Fibroblast of villous mesenchyme (primary cell): ENCODE results near the gene MTHFD1L. TPM values are rescaled to one million over a fixed set of nuclear protein-coding genes. Genes with fewer than 3 reads are reported as not detected.

Experiments used
- DNase-seq: peaks from one replicate; pipeline ENCODE4 v3.0.0-alpha.2; 2010; ENCODE audit warnings: low read depth
- H3K4me3 ChIP-seq: 2 replicates; pipeline ENCODE4 v1.5.1; 2011; ENCODE audit warnings: low read depth, mild to moderate bottlenecking, low read length
- total RNA-seq: library from RNA; depleted of rRNA; stranded (reverse); fragments of >200 nt; gene quantifications from 2 replicates; pipeline ENCODE4 v1.2.3, GENCODE V29; 2012
- TF ChIP-seq, protein P1 (sequence below): IDR thresholded peaks from 2 replicates; pipeline ENCODE4 v1.5.1; 2012; ENCODE audit warnings: low read depth, mild to moderate bottlenecking, low read length; ENCODE audit not compliant: insufficient read depth

The MTHFD1L gene
- total RNA-seq, 1 donor, result 43.2 TPM

DNA sequence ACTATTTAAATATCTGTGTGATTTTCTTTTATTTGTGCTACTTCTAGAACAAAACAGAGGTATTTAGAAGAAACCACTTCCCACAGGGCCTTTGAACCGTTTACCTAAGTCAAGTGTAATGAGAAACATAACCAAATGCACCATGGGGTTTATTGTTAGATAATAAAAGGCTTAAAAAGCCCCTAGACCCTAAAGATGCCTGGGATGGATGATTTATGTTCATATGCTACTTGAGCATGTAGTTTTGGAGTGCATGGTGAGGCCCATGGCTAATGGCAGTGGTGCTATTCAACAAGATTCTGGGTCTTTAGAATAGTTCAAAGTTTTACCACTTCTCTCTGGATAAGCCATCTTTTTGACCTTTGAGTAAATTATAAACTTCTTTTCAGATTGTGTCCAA, 65.9 kb downstream of the MTHFD1L start:
- no peak for DNase-seq
- H3K4me3 ChIP-seq, result no peak overlapping the region

DNA sequence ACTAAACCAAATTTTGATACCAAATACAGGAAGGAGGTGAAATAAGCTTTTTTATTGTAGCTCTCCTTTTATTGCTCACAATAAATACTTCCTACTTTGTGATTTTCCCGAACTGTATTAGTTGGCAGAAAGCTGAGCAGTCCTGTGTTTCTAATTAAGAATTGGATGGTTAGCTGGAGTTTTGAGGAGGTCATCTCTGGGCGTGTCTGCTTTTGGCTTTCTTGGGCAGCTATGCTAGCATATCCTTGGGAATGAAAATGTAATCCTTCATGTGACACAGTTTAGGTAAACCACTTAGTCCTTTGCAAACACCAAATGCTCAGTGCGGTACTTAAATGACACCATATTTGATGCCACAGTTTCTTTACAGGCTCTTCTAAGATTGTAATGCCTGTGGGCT, 67.5 kb downstream of the MTHFD1L start:
- no peak overlapping the region for H3K4me3 ChIP-seq
- TF ChIP-seq, protein P1, sequence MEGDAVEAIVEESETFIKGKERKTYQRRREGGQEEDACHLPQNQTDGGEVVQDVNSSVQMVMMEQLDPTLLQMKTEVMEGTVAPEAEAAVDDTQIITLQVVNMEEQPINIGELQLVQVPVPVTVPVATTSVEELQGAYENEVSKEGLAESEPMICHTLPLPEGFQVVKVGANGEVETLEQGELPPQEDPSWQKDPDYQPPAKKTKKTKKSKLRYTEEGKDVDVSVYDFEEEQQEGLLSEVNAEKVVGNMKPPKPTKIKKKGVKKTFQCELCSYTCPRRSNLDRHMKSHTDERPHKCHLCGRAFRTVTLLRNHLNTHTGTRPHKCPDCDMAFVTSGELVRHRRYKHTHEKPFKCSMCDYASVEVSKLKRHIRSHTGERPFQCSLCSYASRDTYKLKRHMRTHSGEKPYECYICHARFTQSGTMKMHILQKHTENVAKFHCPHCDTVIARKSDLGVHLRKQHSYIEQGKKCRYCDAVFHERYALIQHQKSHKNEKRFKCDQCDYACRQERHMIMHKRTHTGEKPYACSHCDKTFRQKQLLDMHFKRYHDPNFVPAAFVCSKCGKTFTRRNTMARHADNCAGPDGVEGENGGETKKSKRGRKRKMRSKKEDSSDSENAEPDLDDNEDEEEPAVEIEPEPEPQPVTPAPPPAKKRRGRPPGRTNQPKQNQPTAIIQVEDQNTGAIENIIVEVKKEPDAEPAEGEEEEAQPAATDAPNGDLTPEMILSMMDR, result no peak
- peak; percentile 57 for DNase-seq

More for the DNA sequence above, 65.9 kb downstream of the MTHFD1L start:
- TF ChIP-seq, protein P1, result no peak

DNA sequence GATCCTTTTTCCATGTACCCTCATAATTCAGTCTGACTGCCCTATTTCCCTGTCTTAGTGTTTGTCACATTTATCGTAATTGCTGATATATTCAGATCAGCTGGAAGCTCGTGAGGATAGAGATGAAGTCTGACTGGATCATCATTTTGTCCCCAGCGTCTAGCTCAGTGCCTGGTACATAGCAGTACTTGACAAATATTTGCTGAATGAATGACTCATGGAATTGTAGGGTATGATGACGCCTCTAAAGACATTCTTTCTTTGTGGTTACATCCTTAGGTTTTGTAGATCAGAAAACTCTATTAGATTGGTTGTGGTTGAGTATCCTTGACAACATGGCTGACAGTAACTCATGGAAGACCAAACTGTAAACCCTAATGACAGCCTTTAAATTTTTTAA, 68.9 kb downstream of the MTHFD1L start:
- DNase-seq, result peak; percentile 77
- TF ChIP-seq, protein P1, result no peak
- no peak overlapping the region for H3K4me3 ChIP-seq

DNA sequence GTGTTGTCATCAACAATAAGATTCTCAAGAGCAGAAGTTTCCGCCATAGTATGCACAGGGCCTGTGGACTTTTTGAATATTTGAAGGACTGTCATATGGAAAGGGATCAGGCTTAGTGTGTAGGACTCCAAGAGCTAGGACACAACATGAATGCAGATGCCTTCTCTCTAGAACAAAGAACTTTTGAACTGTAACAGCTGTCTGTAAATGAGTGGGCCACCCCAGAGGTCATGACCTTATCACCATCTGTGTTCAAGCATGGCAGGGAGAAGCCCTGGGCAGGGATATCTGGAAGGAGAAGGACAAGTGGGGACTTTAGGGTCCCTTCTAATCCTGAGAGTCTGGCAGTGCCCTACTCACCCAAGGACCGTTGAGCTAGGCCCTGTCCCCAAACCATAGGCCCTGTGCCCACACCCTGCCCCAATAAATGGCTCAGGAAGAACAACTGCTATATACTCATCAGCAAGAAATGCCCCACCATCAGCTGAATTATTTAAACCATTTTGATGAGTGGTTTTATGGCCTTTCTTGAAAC, 70.6 kb downstream of the MTHFD1L start:
- DNase-seq, result no peak
- no peak overlapping the region for H3K4me3 ChIP-seq
- TF ChIP-seq, protein P1, result no peak

DNA sequence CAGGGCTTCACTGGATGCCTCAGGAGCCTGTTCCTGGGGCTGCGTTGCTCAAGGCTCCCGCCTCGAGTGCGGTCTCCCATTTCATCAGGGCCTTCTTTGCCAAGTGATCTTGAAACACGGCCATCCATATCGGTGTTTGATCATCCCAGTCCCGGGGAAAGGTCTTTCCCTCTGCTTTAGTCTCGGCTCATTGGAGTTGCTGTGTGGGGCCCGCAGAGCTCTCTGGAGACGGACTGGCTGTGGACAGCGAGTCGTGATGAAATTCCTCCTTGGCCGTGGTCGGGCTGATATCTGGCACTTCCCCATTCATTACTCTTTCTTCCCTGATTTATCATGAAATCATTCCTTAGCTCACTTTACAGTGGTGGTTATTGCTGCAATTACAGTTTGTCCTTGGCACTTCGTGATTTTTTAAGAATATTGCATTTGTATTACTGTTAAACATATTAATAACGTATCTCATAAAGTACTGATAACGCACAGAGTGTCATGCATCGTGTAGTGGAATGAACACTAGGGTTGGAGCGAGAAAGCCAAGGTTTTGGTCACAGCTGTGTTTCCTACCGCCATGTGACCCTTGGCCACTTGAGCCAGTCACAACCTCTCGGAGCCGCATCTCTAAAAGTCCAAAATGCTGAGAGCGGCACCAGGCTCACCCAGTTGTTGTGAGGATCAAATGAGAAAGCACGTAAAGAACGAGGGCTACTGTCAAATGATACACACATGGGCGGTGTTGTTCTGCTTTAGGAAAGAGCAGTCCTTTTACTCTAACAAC, 71.8 kb downstream of the MTHFD1L start:
- H3K4me3 ChIP-seq, result no peak overlapping the region
- TF ChIP-seq, protein P1, result no peak
- no peak for DNase-seq

DNA sequence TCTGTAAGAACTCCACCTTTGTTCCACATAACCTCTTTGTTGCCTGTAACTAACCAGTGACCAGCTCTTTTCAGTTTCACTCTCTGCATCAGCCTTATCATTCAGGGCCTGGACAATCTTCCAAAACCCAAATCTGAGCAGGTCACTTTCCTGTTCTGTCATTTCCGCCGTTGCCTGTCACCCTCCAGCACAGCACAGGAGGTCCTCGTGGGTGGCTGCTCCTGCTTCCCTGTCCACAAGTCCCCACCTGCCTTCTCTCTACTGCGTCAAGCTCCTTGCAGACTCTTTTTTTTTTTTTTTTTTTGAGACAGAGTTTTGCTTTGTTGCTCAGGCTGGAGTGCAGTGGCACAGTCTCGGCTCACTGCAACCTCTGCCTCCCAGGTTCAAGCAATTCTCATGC, 73.9 kb downstream of the MTHFD1L start:
- TF ChIP-seq, protein P1, result no peak

More for the DNA sequence above, 73.9 kb downstream of the MTHFD1L start:
- H3K4me3 ChIP-seq, result no peak overlapping the region
- DNase-seq, result no peak
